Heart left ventricle (tissue), 13 donors: Measurements from ENCODE around the gene KLHL8.

Experiments used
- CTCF ChIP-seq, 12 donors: fragments of 200-600 bp; sonication (generic) in 4 of 12; IDR thresholded peaks; one replicate each; pipeline versions ENCODE4 v1.5.0 to v1.8.0; 2018 to 2022; ENCODE audit warnings: antibody characterized with exemption in 12 of 12, mild to moderate bottlenecking in 5 of 12
- POLR2A ChIP-seq, 2 donors: fragments of 450-650 bp; IDR thresholded peaks; one replicate each; pipeline ENCODE4 v1.6.1; 2017; ENCODE audit warnings: antibody characterized with exemption in 2 of 2, mild to moderate bottlenecking in 2 of 2, moderate library complexity in 2 of 2
- donor health status: ischemic (EF 13 %, LVEDD 7.1; RV severe dilation, severe dysfunction).
- donor health status: DM: no; HTN: yes; CAD: no.
- donor health status: DM: no; HTN: no; CAD: no.
- donor health status: ischemic (EF 25% LVEDD 6.9; RV normal size, moderate dysfunction).
- donor health status: ischemic (EF 25% LVEDD 5.7; RV mildly dilated, moderate dysfunction).
- donor health status: ischemic (EF 35%, LVEDD 5.7; RV mildly dilated, moderate dysfunction).
- donor health status: nonischemic (EF 11% LVEDD 7.7; RV severe dilation, severe dysfunction).
- donor health status: DM: yes; HTN: yes; CAD: no.
- donor health status: PGD.
- donor health status: ischemic (EF 29% LVEDD 5.4; RV normal size, mild dysfunction).
- donor health status: nonischemic (EF 23%, LVEDD 6.1; RV moderate dilation, normal function).

- no peak for TF ChIP-seq CTCF (IDR thresholded peaks at IDR 0.05)
- TF ChIP-seq POLR2A (IDR thresholded peaks at IDR 0.05): no peak
Observed at GRCh38 chr4:87251106-87251505, 30.7 kb upstream of the KLHL8 start.
